Stimulated activated CD8-positive, alpha-beta memory T cell treated with anti-CD3 and anti-CD28 coated beads, Interleukin-15, amount 100 ng/mL, for 1 hour (primary cell): ENCODE data around the gene GALNT2.

Experiments
- DNase-seq: peaks from one replicate; pipeline ENCODE4 v3.0.0-alpha.2; 2020; ENCODE audit warnings: low read depth

GALNT2 gene

GRCh38 chr1:230163719-230164118 lies 96.7 kb downstream of the GALNT2 start:
- no peak for DNase-seq

- no peak for DNase-seq
Measured at GRCh38 chr1:230165536-230165935, 98.5 kb downstream of the GALNT2 start.

GRCh38 chr1:230166366-230167132 lies 99.5 kb downstream of the GALNT2 start:
- DNase-seq, result no peak

- no peak for DNase-seq
Measured at GRCh38 chr1:230167419-230167852, 100.4 kb downstream of the GALNT2 start.

- DNase-seq, result no peak
Measured at GRCh38 chr1:230169454-230170152, 102.6 kb downstream of the GALNT2 start.

- DNase-seq, result no peak
Measured at GRCh38 chr1:230170153-230170547, 103.1 kb downstream of the GALNT2 start.

- DNase-seq, result no peak
Measured at GRCh38 chr1:230170622-230171021, 103.6 kb downstream of the GALNT2 start.

- DNase-seq, result no peak
Measured at GRCh38 chr1:230171356-230172015, 104.4 kb downstream of the GALNT2 start.

- DNase-seq, result no peak
Measured at GRCh38 chr1:230172016-230172537, 105.0 kb downstream of the GALNT2 start.

DNA sequence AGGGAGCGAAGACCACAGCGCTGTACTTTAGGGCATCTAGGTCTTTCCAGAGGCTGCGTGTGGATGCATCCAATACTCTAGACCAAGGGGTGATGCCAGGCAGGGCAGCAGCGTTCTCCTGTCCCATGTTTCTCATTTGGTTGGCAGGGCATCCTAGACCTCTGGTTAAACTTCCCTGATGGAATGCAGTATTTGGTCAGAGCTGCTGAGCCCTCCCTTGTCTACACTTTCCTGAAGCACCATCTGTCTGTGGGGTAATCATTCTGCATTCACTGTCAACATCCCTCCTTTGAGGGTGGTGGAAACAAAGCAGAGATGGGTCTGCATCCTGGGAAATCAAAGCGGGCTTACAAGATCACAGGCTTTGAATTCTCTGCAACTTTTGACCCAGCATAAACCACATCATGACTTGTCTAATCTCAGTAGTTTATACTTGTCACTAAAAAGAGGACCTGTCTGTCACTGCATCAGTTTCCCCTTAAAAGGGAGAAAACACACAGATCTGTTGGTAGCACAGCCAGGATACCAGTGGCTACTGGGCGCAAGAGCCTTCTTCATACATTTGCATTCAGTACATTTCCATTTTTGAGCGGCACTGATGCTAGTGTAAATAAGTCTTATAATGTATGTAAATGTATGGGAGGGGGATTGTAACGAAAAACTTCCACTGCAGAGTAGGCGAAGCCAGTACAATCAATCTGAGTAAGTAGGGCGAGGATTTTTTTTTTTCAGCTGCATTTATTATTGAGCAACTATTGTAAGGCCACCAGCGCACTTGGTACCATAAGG lies 106.3 kb downstream of the GALNT2 start:
- DNase-seq, result no peak

- DNase-seq, result no peak
Measured at GRCh38 chr1:230174041-230174440, 107.0 kb downstream of the GALNT2 start.

- DNase-seq, result no peak
Measured at GRCh38 chr1:230174471-230175162, 107.6 kb downstream of the GALNT2 start.

DNA sequence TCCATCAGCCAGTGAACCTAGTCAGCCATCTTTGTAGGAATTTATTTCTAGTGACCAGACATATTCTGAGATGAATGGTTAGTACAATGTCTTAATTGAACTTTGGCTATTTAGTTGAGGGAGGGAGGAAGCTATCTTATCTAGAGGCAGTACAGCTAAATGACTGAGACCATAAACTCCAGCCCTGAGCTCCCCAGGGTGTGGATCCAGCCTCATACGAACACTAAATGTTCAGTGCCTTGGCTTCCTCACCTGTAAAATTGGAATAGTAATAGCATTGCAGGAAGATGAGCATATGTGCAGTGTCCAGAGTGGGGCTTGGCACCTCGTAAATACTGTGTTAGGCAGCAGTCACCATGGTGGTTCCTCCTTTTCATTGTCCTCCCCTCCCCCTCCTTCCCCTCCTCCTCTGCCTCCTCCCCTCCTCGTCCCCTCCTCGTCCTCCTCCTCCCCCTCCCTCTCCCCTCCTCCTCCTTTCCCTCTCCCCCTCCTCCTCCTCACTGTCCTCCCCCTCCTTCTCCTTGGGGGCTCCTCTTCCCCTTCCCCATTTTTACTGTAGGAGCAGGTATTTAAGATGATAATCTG lies 108.2 kb downstream of the GALNT2 start:
- DNase-seq, result no peak

GRCh38 chr1:230175839-230176238 lies 108.8 kb downstream of the GALNT2 start:
- DNase-seq, result no peak

DNA sequence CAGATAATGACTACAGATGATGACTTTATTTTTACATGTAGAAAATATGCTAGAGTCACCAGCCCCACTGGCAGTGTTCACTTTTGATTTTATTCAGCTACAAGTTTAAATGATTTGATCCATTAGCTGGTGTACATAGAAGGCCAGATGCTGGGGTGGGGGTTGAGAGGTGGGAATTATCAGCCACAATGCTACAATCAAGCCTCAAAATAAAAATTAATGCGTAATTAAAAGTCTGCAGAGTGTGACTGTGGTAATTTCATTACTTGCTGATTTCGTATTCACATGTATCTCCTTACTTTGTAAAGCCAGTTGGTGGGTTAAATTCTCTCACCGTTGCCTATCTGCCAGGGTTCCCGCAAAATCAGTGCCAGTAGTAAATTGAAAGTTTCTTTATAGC lies 109.3 kb downstream of the GALNT2 start:
- DNase-seq, result no peak

DNA sequence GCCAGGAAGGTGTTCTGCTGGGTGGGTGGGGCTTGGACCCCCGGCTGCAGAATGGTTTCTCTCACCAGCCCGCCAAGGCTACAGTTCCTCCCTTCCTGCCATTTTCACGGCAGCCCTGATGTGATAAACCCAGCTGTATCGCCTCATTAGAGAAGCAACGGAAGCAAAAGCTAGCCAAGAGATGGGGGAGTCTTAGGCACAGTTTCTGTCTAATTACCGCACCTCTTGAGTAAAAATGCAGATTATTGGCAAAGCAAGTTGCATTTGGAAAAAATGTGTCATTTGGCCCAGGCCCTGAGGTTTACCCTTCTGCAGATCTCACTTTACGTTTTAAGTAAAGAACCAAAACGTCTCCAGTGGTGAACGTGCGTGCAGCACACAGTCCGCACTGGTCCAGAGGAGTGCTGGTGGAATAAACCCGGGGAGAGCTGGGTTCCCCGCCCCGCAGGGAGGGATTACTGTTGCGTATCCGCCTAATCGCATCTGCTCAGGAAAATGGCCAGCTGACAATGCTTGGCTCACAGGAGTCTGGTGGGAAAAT lies 109.9 kb downstream of the GALNT2 start:
- no peak for DNase-seq

GRCh38 chr1:230179249-230179648 lies 112.2 kb downstream of the GALNT2 start:
- no peak for DNase-seq

DNA sequence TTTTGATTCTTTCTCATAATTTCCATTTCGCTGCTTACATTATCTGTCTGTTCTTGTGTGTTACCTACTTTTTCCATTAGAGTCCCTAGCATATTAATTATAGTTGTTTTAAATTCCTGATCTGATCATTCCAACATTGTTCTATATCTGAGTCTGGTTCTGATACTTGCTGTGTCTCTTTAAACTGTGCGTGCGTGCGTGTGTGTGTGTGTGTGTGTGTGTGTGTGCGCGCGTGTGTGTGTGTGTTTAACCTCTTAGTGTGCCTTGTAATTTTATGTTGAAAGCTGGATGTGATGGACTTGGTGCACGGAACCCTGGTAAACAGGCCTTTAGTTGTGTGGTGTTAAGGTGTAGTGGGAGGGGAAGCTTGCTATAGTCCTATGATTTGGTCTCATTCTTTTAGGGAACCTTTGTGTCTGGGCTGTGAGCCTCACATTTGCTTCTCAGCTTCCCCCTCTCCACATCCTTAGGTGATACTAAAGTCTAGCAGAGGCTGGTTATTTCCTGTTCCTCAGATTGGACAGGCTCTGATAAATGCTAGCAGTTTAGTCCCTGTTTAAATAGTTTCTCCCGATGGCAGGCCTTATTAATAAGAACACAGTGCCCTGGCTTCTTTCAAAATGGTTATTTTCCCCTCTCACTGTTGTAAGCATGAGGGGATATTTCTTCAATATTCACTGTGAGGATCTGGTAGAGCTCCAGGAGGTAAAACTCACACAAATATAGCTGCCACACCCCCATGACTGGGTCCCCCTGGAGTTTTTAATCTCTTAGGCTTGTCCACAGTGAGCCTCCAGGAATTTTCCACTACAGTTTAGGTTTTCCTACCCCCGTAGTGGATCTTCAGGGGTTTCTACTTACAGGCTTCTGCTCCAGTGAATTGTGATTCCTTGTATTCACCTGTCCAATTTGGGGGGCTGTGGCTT lies 118.3 kb downstream of the GALNT2 start:
- no peak for DNase-seq

GRCh38 chr1:230186003-230186863 lies 119.2 kb downstream of the GALNT2 start:
- DNase-seq, result no peak
